Caco-2 (cell line): ENCODE results near the gene DOCK2. TPM values are rescaled to one million over a fixed set of nuclear protein-coding genes. Genes with fewer than 3 reads are reported as not detected.

Experiments used
- BruUV-seq: library from RNA; stranded (reverse); fragments of 400-500 nt; replicated peaks from 2 replicates; lab custom pipeline; 2021; lab: Mats Ljungman, UMichigan
- CTCF ChIA-PET: fragments of 300-600 bp; sonication (Branson Sonifier 250); formaldehyde crosslinking; loops from one replicate; lab custom pipeline; 2022; ENCODE audit warnings: antibody characterized with exemption; lab: Charles Lee
- POLR2A ChIA-PET: fragments of 300-600 bp; sonication (Branson Sonifier 250); formaldehyde crosslinking; loops from one replicate; lab custom pipeline; 2022; ENCODE audit warnings: antibody characterized with exemption; lab: Charles Lee
- DNase-seq, 2 experiments: peaks; one replicate each; pipeline versions ENCODE4 v3.0.0 to v3.0.0-alpha.2; 2020 to 2022
- H3K27me3 ChIP-seq: replicated peaks from 2 replicates; pipeline ENCODE4 v1.6.0; 2011; ENCODE audit warnings: low read length; ENCODE audit not compliant: control insufficient read depth, insufficient read depth
- H3K36me3 ChIP-seq: 2 replicates; pipeline ENCODE4 v1.5.1; 2011; ENCODE audit warnings: low read length; ENCODE audit not compliant: control insufficient read depth, insufficient read depth
- H3K4me1 ChIP-seq: fragments of 250-450 bp; sonication (Bioruptor Pico); 2 replicates; pipeline ENCODE4 v1.5.1; 2020; ENCODE audit warnings: mild to moderate bottlenecking
- H3K4me3 ChIP-seq: 2 replicates; pipeline ENCODE4 v1.5.1; 2011; ENCODE audit warnings: low read depth, mild to moderate bottlenecking, control low read depth, low read length
- H3K9me3 ChIP-seq: fragments of 250-450 bp; sonication (Bioruptor Pico); 2 replicates; pipeline ENCODE4 v1.5.1; 2020; ENCODE audit warnings: mild to moderate bottlenecking, moderate library complexity
- H3K27ac Mint-ChIP-seq: one replicate; pipeline ENCODE4 v1.8.0; 2022; ENCODE audit warnings: mixed read lengths; ENCODE audit not compliant: unreplicated experiment
- H3K27me3 Mint-ChIP-seq: one replicate; pipeline ENCODE4 v1.8.0; 2022; ENCODE audit warnings: mixed read lengths; ENCODE audit not compliant: insufficient read depth, unreplicated experiment
- H3K36me3 Mint-ChIP-seq: one replicate; pipeline ENCODE4 v1.8.0; 2022; ENCODE audit warnings: mild to moderate bottlenecking, mixed read lengths; ENCODE audit not compliant: insufficient read depth, unreplicated experiment
- H3K4me1 Mint-ChIP-seq: one replicate; pipeline ENCODE4 v1.8.0; 2022; ENCODE audit warnings: low read depth, mixed read lengths; ENCODE audit not compliant: unreplicated experiment
- H3K4me3 Mint-ChIP-seq: one replicate; pipeline ENCODE4 v1.8.0; 2022; ENCODE audit warnings: mild to moderate bottlenecking, moderate library complexity, mixed read lengths; ENCODE audit not compliant: unreplicated experiment
- H3K9me3 Mint-ChIP-seq: one replicate; pipeline ENCODE4 v1.8.0; 2022; ENCODE audit warnings: mixed read lengths; ENCODE audit not compliant: unreplicated experiment
- intact Hi-C: fragments of 100-400 bp; cut with micrococcal nuclease; formaldehyde crosslinking; loops from one replicate; pipeline ENCODE4 v1.10.0; 2022; ENCODE audit not compliant: unreplicated experiment
- total RNA-seq: library from RNA; stranded (reverse); gene quantifications from 2 replicates; pipeline ENCODE4 v1.2.3, GENCODE V29; 2022
- TF ChIP-seq, protein P1 (sequence below), 2 experiments: fragments of 200-600 bp in 1 of 2; IDR thresholded peaks; 1 replicate in 1 of 2; 2 replicates in 1 of 2; pipeline versions ENCODE4 v1.5.1 to v1.8.0; 2011 to 2022; ENCODE audit warnings: antibody characterized with exemption in 1 of 2, control low read depth in 1 of 2, inconsistent platforms in 1 of 2, low read depth in 1 of 2, low read length in 1 of 2, mild to moderate bottlenecking in 1 of 2, moderate library complexity in 1 of 2; ENCODE audit not compliant: insufficient read depth in 1 of 2, severe bottlenecking in 1 of 2, unreplicated experiment in 1 of 2

Gene DOCK2
- total RNA-seq, 1 experiment from 2014 or later = 0.09 TPM

DNA sequence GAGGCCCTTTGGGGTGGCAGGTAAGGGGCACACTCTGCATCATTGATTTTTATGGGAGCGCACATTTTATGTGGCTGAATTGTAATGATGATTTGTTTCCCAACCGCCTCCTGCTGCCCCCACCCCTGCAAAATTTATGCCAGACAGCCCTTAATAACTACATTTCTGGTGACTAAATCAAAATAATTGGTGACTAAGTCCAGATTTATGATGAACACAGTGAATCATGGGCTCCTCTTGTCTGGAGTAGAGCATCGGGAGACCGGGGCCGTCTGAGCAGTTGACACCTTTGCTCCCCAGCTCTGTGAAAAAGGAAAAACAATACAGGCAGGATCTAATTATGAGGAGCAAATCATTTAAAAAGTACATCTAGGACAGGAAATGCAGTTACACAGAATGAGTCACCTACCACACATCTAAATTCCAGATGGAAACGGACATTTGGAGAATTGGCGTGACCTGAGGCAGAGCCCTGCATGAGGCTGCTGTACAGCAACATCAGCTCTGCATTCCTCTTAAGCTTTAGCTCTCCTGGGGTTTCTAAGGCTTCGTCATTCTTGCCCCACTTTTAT, 58.9 kb downstream of the DOCK2 start:
- Mint-ChIP-seq H3K4me3 (no peak overlapping the region), H3K27ac (no peak overlapping the region), H3K27me3 (peaks cover 11% of the 10 kb centered on the region), H3K36me3 (no peaks in the 10 kb centered on the region), H3K9me3 (no peaks in the 10 kb centered on the region), H3K4me1 (no peaks in the 10 kb centered on the region)
- TF ChIP-seq, protein P1, sequence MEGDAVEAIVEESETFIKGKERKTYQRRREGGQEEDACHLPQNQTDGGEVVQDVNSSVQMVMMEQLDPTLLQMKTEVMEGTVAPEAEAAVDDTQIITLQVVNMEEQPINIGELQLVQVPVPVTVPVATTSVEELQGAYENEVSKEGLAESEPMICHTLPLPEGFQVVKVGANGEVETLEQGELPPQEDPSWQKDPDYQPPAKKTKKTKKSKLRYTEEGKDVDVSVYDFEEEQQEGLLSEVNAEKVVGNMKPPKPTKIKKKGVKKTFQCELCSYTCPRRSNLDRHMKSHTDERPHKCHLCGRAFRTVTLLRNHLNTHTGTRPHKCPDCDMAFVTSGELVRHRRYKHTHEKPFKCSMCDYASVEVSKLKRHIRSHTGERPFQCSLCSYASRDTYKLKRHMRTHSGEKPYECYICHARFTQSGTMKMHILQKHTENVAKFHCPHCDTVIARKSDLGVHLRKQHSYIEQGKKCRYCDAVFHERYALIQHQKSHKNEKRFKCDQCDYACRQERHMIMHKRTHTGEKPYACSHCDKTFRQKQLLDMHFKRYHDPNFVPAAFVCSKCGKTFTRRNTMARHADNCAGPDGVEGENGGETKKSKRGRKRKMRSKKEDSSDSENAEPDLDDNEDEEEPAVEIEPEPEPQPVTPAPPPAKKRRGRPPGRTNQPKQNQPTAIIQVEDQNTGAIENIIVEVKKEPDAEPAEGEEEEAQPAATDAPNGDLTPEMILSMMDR (IDR thresholded peaks at IDR 0.05; ENCODE audit: insufficient read depth in 1 of 2, low read depth in 1 of 2, low read length in 1 of 2, severe bottlenecking in 1 of 2, unreplicated experiment in 1 of 2) = no peak
- DNase-seq = no peak
- ChIA-PET CTCF (no interaction called here), POLR2A (interaction anchor here (0.6 kb wide), 1 partner anchor 14 kb away, joined by 4 read pairs; no protein-coding TSS in a partner anchor)
- Histone ChIP-seq H3K9me3 (no peaks in the 10 kb centered on the region), H3K4me1 (no peaks in the 10 kb centered on the region), H3K27me3 (0 out of 2 replicates have a peak, but pooled peaks cover 1% of the 10 kb centered on the region), H3K4me3 (no peak overlapping the region), H3K36me3 (no peaks in the 10 kb centered on the region)
- BruUV-seq = no TSS peak
- intact Hi-C loops = no loop called here

DNA sequence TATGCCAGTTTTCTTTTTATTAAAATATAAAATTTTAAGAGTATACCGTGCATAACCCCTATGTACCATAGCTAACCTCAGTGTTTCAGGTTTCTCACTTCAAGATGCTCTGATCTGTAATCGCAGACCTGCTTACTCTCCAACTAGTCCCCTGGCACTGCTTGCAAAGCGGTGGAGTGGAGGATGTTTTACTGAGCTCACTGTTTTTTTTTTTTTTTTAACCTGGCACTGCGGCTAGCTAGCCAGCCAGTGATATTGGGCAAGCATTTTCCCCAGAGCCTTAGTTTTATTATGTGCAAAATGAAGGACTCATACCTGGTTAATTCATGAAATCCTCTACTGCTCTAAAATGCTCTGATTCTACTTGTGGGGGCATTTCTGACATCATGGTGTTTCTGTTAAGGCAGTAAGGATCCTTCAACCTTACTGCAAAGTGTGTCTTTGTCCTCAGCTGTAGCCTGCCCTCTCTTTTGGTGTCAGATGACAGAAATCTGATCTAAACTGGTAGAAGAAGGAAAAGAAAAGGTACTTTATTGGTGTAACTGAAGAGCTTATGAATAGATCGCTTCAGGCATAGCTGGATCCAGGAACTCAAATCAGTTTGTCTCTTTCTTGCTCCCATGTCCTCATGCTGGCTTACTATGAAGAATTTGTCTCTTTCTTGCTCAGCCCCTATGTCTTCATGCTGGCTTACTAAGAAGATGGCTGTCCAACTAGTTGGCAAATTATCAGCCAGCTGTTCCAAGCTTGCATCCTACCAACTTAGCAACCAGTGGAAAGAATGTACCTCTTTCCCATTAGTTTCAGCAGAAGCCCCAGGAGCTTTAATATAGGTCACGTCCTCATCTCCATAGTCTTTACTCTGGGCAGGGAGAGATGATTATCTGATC, 59.8 kb downstream of the DOCK2 start:
- ChIA-PET POLR2A (interaction anchor here (0.6 kb wide), 1 partner anchor 15 kb away, joined by 4 read pairs; no protein-coding TSS in a partner anchor), CTCF (no interaction called here)
- Mint-ChIP-seq H3K4me3 (no peak overlapping the region), H3K4me1 (no peaks in the 10 kb centered on the region), H3K9me3 (no peaks in the 10 kb centered on the region), H3K27me3 (peaks cover 14% of the 10 kb centered on the region), H3K36me3 (no peaks in the 10 kb centered on the region), H3K27ac (no peak overlapping the region)
- no peak for DNase-seq
- TF ChIP-seq, protein P1 (IDR thresholded peaks at IDR 0.05; ENCODE audit: insufficient read depth in 1 of 2, low read depth in 1 of 2, low read length in 1 of 2, severe bottlenecking in 1 of 2, unreplicated experiment in 1 of 2) = no peak
- no peaks in the 10 kb centered on the region for H3K36me3 ChIP-seq
- H3K27me3 ChIP-seq = 0 out of 2 replicates have a peak, but pooled peaks cover 1% of the 10 kb centered on the region
- BruUV-seq = no TSS peak
- intact Hi-C loops = no loop called here
- H3K9me3 ChIP-seq = no peaks in the 10 kb centered on the region
- H3K4me3 ChIP-seq = no peak overlapping the region
- H3K4me1 ChIP-seq = no peaks in the 10 kb centered on the region

DNA sequence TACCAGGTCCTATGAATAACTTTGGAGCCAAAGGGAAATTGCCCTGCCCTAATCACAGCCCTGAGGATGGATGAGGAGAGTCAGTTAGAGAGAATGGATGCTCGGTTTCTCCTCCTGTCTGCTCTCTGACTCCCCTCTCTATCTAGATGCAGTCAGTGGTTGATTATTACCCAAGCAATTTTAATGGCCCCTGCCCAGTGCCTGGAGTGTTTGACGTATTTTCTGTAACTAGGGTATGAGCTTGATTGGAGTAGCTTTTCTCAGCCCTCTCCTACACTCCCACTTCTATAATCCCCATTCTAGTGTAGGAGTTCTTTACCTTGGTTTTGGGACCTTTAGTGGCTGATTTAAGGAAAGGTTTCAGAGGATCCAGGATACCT, 60.4 kb downstream of the DOCK2 start:
- TF ChIP-seq, protein P1 (IDR thresholded peaks at IDR 0.05; ENCODE audit: insufficient read depth in 1 of 2, low read depth in 1 of 2, low read length in 1 of 2, severe bottlenecking in 1 of 2, unreplicated experiment in 1 of 2) = no peak
- no peak overlapping the region for H3K4me3 Mint-ChIP-seq
- H3K9me3 ChIP-seq = no peaks in the 10 kb centered on the region
- H3K4me1 Mint-ChIP-seq = no peaks in the 10 kb centered on the region
- ChIA-PET POLR2A (no interaction called here), CTCF (no interaction called here)
- no peak overlapping the region for H3K27ac Mint-ChIP-seq
- no peak for DNase-seq
- H3K9me3 Mint-ChIP-seq = no peaks in the 10 kb centered on the region
- H3K4me3 ChIP-seq = no peak overlapping the region
- H3K27me3 ChIP-seq = 0 out of 2 replicates have a peak, but pooled peaks cover 1% of the 10 kb centered on the region
- no TSS peak for BruUV-seq
- no peaks in the 10 kb centered on the region for H3K36me3 ChIP-seq
- H3K4me1 ChIP-seq = no peaks in the 10 kb centered on the region
- intact Hi-C loops = no loop called here
- no peaks in the 10 kb centered on the region for H3K36me3 Mint-ChIP-seq
- peaks cover 14% of the 10 kb centered on the region for H3K27me3 Mint-ChIP-seq
